OCI-LY7 (cell line): ENCODE results near the gene PRPSAP2. TPM values are rescaled to one million over a fixed set of nuclear protein-coding genes. Genes with fewer than 3 reads are reported as not detected.

Experiments used
- BruUV-seq: library from RNA; stranded (reverse); fragments of 400-500 nt; replicated peaks from 2 replicates; lab custom pipeline; 2021; lab: Mats Ljungman, UMichigan
- CTCF ChIA-PET: fragments of 300-600 bp; sonication (Branson Sonifier 250); formaldehyde crosslinking; loops from one replicate; lab custom pipeline; 2022; ENCODE audit warnings: antibody characterized with exemption; ENCODE audit not compliant: unreplicated experiment; lab: Charles Lee
- POLR2A ChIA-PET: fragments of 300-600 bp; sonication (Branson Sonifier 250); formaldehyde crosslinking; loops from one replicate; lab custom pipeline; 2022; ENCODE audit warnings: antibody characterized with exemption; lab: Charles Lee
- DNase-seq: peaks from one replicate; pipeline ENCODE4 v3.0.0-alpha.2; 2015; ENCODE audit warnings: low spot score
- H2AFZ ChIP-seq: fragments of 200-600 bp; sonication (generic), shearing (Covaris generic); 2 replicates; pipeline ENCODE4 v1.6.1; 2014; ENCODE audit warnings: mild to moderate bottlenecking, antibody characterized with exemption, low read length, moderate library complexity
- H3K27ac ChIP-seq: fragments of 200-600 bp; sonication (generic); 2 replicates; pipeline ENCODE4 v1.5.1; 2014; ENCODE audit warnings: mixed run types, low read depth, mild to moderate bottlenecking, moderate library complexity, low read length, inconsistent platforms; ENCODE audit not compliant: poor library complexity, severe bottlenecking
- H3K36me3 ChIP-seq: fragments of 200-600 bp; sonication (generic); 2 replicates; pipeline ENCODE4 v1.6.1; 2014; ENCODE audit warnings: mild to moderate bottlenecking, antibody characterized with exemption, low read length, moderate library complexity, mixed read lengths; ENCODE audit not compliant: insufficient read depth
- H3K4me1 ChIP-seq: fragments of 200-600 bp; sonication (generic); 2 replicates; pipeline ENCODE4 v1.5.1; 2014; ENCODE audit warnings: mild to moderate bottlenecking, low read length; ENCODE audit not compliant: insufficient read depth, poor library complexity, severe bottlenecking
- H3K4me2 ChIP-seq: fragments of 200-600 bp; sonication (generic); 2 replicates; pipeline ENCODE4 v1.6.1; 2014; ENCODE audit warnings: mild to moderate bottlenecking, low read length
- H3K4me3 ChIP-seq: fragments of 200-600 bp; sonication (generic); 2 replicates; pipeline ENCODE4 v1.5.1; 2014; ENCODE audit warnings: mild to moderate bottlenecking, low read depth, low read length; ENCODE audit not compliant: poor library complexity, severe bottlenecking
- H3K79me2 ChIP-seq: fragments of 200-600 bp; sonication (generic); 2 replicates; pipeline ENCODE4 v1.6.1; 2016; ENCODE audit warnings: low read depth, mild to moderate bottlenecking, low read length, moderate library complexity, mixed read lengths; ENCODE audit not compliant: insufficient read depth
- H3K9me2 ChIP-seq: fragments of 200-600 bp; sonication (generic); 2 replicates; pipeline ENCODE4 v1.6.1; 2016; ENCODE audit warnings: mild to moderate bottlenecking, low read length, mixed read lengths; ENCODE audit not compliant: insufficient read depth
- H3K9me3 ChIP-seq: fragments of 200-600 bp; sonication (generic); 2 replicates; pipeline ENCODE4 v1.6.1; 2014; ENCODE audit warnings: mild to moderate bottlenecking, mixed run types, low read length, mixed read lengths
- H4K20me1 ChIP-seq: fragments of 200-600 bp; sonication (generic); 2 replicates; pipeline ENCODE4 v1.6.1; 2014; ENCODE audit warnings: mild to moderate bottlenecking, antibody characterized with exemption, low read length, moderate library complexity, mixed read lengths; ENCODE audit not compliant: insufficient read depth
- CTCF ChIP-seq: fragments of 200-600 bp; sonication (generic); conservative IDR thresholded peaks from 2 replicates; pipeline ENCODE4 v1.5.1; 2014; ENCODE audit warnings: mild to moderate bottlenecking, antibody characterized with exemption, low read length, moderate library complexity, mixed read lengths
- EZH2phosphoT487 ChIP-seq: fragments of 200-600 bp; sonication (generic); IDR thresholded peaks from 2 replicates; pipeline ENCODE4 v1.6.1; 2018; ENCODE audit warnings: low read depth, borderline replicate concordance, mild to moderate bottlenecking, mixed run types, antibody characterized with exemption, low read length, moderate library complexity, mixed read lengths
- intact Hi-C: fragments of 100-400 bp; cut with micrococcal nuclease; formaldehyde crosslinking; loops from one replicate; pipeline ENCODE4 v1.10.0; 2022; ENCODE audit not compliant: unreplicated experiment
- total RNA-seq, 2 experiments: library from RNA; depleted of rRNA in 1 of 2; stranded (reverse); fragments of >200 nt in 1 of 2; shearing (Covaris generic) in 1 of 2; gene quantifications; 2 replicates each; pipeline ENCODE4 v1.2.3, GENCODE V29; 2014 to 2022

The PRPSAP2 gene
- total RNA-seq, 2 experiments from 2014 or later, result 59.3 to 90.2 TPM

DNA sequence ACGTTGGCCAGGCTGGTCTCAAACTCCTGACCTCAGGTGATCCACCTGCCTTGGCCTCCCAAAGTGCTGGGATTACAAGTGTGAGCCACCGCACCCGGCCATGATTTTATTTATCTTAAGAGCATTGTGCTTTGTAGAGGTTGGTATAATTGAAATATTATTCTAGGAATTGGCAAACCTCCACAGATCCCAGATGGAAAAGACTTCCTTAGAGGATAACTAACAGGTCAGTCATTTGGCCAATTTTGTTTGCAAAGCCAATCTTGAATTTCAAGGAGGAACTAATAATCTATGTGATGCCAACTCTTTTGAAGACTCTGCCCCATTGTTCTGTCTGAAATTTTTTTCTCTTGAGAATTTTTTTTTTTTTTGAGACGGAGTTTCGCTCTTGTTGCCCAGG lies 47.3 kb downstream of the PRPSAP2 start:
- H3K4me1 ChIP-seq, result peaks cover 18% of the 10 kb centered on the region
- DNase-seq, result no peak
- H3K9me3 ChIP-seq, result no peaks in the 10 kb centered on the region
- ChIA-PET CTCF (no interaction called here), POLR2A (no interaction called here)
- no peak overlapping the region for H3K27ac ChIP-seq
- no peaks in the 10 kb centered on the region; the same call in 1 of the 2 replicates for H3K79me2 ChIP-seq
- H4K20me1 ChIP-seq, result no peaks in the 10 kb centered on the region
- intact Hi-C loops, result no loop called here
- TF ChIP-seq EZH2phosphoT487 (no peak), CTCF (no peak)
- H3K4me3 ChIP-seq, result no peak overlapping the region
- no peaks in the 10 kb centered on the region for H3K9me2 ChIP-seq
- H2AFZ ChIP-seq, result no peak overlapping the region
- peaks cover 46% of the 10 kb centered on the region for H3K36me3 ChIP-seq
- BruUV-seq, result no TSS peak
- H3K4me2 ChIP-seq, result no peak overlapping the region

- Histone ChIP-seq H3K9me3 (no peaks in the 10 kb centered on the region), H3K4me2 (no peak overlapping the region), H3K36me3 (peaks cover 58% of the 10 kb centered on the region), H3K9me2 (no peaks in the 10 kb centered on the region), H3K4me3 (no peak overlapping the region), H2AFZ (no peak overlapping the region), H3K79me2 (no peaks in the 10 kb centered on the region), H3K4me1 (no peaks in the 10 kb centered on the region), H4K20me1 (no peaks in the 10 kb centered on the region), H3K27ac (no peak overlapping the region)
- no TSS peak for BruUV-seq
- ChIA-PET POLR2A (no interaction called here), CTCF (no interaction called here)
- intact Hi-C loops, result no loop called here
- TF ChIP-seq CTCF, result no peak
- no peak for TF ChIP-seq EZH2phosphoT487
- DNase-seq, result no peak
Observed at GRCh38 chr17:18910326-18910725, 52.4 kb downstream of the PRPSAP2 start.

GRCh38 chr17:18910881-18911280 lies 53.0 kb downstream of the PRPSAP2 start:
- no peaks in the 10 kb centered on the region for H3K4me1 ChIP-seq
- H3K36me3 ChIP-seq, result peaks cover 63% of the 10 kb centered on the region
- TF ChIP-seq CTCF, result no peak
- no peak for TF ChIP-seq EZH2phosphoT487
- H3K4me2 ChIP-seq, result no peak overlapping the region
- BruUV-seq, result no TSS peak
- no peaks in the 10 kb centered on the region for H3K9me3 ChIP-seq
- CTCF ChIA-PET, result no interaction called here
- POLR2A ChIA-PET, result no interaction called here
- H3K79me2 ChIP-seq, result no peaks in the 10 kb centered on the region
- H3K27ac ChIP-seq, result no peak overlapping the region
- intact Hi-C loops, result no loop called here
- no peaks in the 10 kb centered on the region for H3K9me2 ChIP-seq
- H4K20me1 ChIP-seq, result no peaks in the 10 kb centered on the region
- H2AFZ ChIP-seq, result no peak overlapping the region
- DNase-seq, result no peak
- no peak overlapping the region for H3K4me3 ChIP-seq
